Keratinocyte (primary cell): ENCODE data around the gene NR3C2.

Experiments
- EZH2 ChIP-seq: IDR thresholded peaks from one replicate; pipeline ENCODE4 v1.6.1; 2012; ENCODE audit warnings: inconsistent platforms, mild to moderate bottlenecking, low read length, moderate library complexity
- TF ChIP-seq, protein P1 (sequence below), 3 experiments: IDR thresholded peaks in 1 of 3; conservative IDR thresholded peaks in 1 of 3; optimal IDR thresholded peaks in 1 of 3; 2 replicates in 2 of 3; 3 replicates in 1 of 3; pipeline versions ENCODE3 to v1.5.1; 2011; ENCODE audit warnings: low read length in 3 of 3, mild to moderate bottlenecking in 3 of 3, moderate library complexity in 2 of 3, control low read depth in 1 of 3, inconsistent platforms in 1 of 3; ENCODE audit not compliant: insufficient read depth in 2 of 3; ENCODE audit errors: extremely low read depth in 1 of 3

DNA sequence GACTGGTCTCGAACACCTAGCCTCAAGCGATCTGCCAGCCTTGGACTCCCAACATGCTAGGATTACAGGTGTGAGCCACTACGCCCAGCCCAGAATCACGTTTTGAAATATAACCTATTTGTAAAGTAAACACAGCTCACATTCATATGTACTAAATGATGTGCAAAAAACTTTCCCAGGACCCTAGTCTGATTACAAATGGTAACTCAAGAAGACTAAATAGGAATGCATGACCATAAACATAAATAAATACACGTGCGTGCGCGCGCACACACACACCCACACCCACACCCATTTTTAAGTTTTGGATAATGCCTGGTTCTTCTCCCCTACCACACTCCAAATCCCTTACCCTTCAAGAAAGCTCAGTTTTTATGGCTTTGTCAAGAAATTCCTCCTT is 163.9 kb downstream of the NR3C2 start:
- TF ChIP-seq, protein P1, sequence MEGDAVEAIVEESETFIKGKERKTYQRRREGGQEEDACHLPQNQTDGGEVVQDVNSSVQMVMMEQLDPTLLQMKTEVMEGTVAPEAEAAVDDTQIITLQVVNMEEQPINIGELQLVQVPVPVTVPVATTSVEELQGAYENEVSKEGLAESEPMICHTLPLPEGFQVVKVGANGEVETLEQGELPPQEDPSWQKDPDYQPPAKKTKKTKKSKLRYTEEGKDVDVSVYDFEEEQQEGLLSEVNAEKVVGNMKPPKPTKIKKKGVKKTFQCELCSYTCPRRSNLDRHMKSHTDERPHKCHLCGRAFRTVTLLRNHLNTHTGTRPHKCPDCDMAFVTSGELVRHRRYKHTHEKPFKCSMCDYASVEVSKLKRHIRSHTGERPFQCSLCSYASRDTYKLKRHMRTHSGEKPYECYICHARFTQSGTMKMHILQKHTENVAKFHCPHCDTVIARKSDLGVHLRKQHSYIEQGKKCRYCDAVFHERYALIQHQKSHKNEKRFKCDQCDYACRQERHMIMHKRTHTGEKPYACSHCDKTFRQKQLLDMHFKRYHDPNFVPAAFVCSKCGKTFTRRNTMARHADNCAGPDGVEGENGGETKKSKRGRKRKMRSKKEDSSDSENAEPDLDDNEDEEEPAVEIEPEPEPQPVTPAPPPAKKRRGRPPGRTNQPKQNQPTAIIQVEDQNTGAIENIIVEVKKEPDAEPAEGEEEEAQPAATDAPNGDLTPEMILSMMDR (optimal IDR thresholded peaks at IDR 0.05 in 1 of 3, IDR thresholded peaks at IDR 0.05 in 1 of 3, conservative IDR thresholded peaks at IDR 0.05 in 1 of 3; ENCODE audit: extremely low read depth in 1 of 3, insufficient read depth in 2 of 3, low read length in 3 of 3) = no peak
- no peak for TF ChIP-seq EZH2
